ENCODE results near the gene POLR2M.

The POLR2M gene

DNA sequence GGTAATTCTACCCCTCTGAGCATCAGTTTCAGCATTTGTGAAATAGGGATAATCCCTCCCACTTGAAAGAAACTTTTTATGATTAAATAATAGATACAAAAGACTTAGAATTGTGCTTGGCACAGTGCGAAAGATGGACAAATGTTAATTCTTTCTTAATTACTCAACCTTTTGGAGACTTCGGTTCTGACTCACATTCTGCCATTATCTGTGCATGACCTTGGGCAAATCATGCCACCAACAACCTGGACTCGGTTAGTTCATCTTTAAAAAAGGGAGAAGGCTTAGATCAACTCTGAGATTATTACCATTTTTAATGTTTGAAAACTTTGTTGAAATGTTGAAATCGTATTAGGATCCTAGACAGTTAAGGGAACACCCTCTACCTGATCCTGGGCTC is 40.6 kb upstream of the POLR2M start:
- no peak for DNase-seq (ENCODE audit: low read depth)
- TF ChIP-seq, protein P1, sequence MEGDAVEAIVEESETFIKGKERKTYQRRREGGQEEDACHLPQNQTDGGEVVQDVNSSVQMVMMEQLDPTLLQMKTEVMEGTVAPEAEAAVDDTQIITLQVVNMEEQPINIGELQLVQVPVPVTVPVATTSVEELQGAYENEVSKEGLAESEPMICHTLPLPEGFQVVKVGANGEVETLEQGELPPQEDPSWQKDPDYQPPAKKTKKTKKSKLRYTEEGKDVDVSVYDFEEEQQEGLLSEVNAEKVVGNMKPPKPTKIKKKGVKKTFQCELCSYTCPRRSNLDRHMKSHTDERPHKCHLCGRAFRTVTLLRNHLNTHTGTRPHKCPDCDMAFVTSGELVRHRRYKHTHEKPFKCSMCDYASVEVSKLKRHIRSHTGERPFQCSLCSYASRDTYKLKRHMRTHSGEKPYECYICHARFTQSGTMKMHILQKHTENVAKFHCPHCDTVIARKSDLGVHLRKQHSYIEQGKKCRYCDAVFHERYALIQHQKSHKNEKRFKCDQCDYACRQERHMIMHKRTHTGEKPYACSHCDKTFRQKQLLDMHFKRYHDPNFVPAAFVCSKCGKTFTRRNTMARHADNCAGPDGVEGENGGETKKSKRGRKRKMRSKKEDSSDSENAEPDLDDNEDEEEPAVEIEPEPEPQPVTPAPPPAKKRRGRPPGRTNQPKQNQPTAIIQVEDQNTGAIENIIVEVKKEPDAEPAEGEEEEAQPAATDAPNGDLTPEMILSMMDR (IDR thresholded peaks at IDR 0.05; ENCODE audit: insufficient read depth, low read depth, low read length, missing control alignments) = no peak
- no peak overlapping the region for H3K4me3 ChIP-seq (ENCODE audit: low read length)

- TF ChIP-seq, protein P1 (IDR thresholded peaks at IDR 0.05; ENCODE audit: insufficient read depth, low read depth, low read length, missing control alignments) = peak; percentile 63
- no peak overlapping the region for H3K4me3 ChIP-seq (ENCODE audit: low read length)
- peak; percentile 53 for DNase-seq (ENCODE audit: low read depth)
Measured at GRCh38 chr15:57667171-57667849, 39.2 kb upstream of the POLR2M start.

GRCh38 chr15:57668016-57668415 is 38.5 kb upstream of the POLR2M start:
- TF ChIP-seq, protein P1 (IDR thresholded peaks at IDR 0.05; ENCODE audit: insufficient read depth, low read depth, low read length, missing control alignments) = no peak
- no peak for DNase-seq (ENCODE audit: low read depth)
- H3K4me3 ChIP-seq (ENCODE audit: low read length) = no peak overlapping the region

DNA sequence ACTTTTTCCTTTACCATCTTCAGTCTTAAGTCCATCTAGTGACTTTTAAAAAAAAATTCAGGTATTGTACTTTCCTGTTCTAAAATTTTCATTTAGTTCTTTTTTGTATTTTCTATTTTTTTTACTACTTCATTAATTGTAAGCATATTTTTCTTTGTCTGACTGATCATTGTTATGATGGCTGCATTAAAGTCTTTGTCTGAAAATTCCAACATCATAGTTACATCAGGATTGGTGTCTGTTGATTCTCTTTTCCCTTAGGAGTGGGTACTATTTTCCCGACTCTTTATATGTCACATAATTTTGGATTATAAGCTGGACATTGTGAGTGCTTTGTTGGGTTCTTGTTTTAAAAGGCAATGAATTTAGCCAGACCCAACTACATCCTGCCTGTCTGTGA is 34.9 kb upstream of the POLR2M start:
- DNase-seq (ENCODE audit: low read depth) = no peak
- TF ChIP-seq, protein P1 (IDR thresholded peaks at IDR 0.05; ENCODE audit: insufficient read depth, low read depth, low read length, missing control alignments) = no peak

GRCh38 chr15:57675481-57676181 is 30.9 kb upstream of the POLR2M start:
- peak; percentile 78 for DNase-seq (ENCODE audit: low read depth)
- TF ChIP-seq, protein P1 (IDR thresholded peaks at IDR 0.05; ENCODE audit: insufficient read depth, low read depth, low read length, missing control alignments) = no peak
- no peak overlapping the region for H3K4me3 ChIP-seq (ENCODE audit: low read length)

More for the DNA sequence above, 34.9 kb upstream of the POLR2M start:
- H3K4me3 ChIP-seq (ENCODE audit: low read length) = no peak overlapping the region

- TF ChIP-seq, protein P1 (IDR thresholded peaks at IDR 0.05; ENCODE audit: insufficient read depth, low read depth, low read length, missing control alignments) = no peak
- DNase-seq (ENCODE audit: low read depth) = no peak
- no peak overlapping the region for H3K4me3 ChIP-seq (ENCODE audit: low read length)
Measured at GRCh38 chr15:57676585-57676984, 29.9 kb upstream of the POLR2M start.
